GM12801 (cell line): ENCODE measurements around the gene ANTKMT.

Experiments
- CTCF ChIP-seq: IDR thresholded peaks from one replicate; pipeline ENCODE4 v1.5.1; 2011; ENCODE audit warnings: control low read depth; ENCODE audit not compliant: insufficient read length; ENCODE audit errors: extremely low read depth

The ANTKMT gene

GRCh38 chr16:683396-684070 is 37.4 kb upstream of the ANTKMT start:
- TF ChIP-seq CTCF, result no peak

- no peak for TF ChIP-seq CTCF
Observed at GRCh38 chr16:684071-684794, 36.7 kb upstream of the ANTKMT start, which contains the start of gene JMJD8. Gene JMJD8 (minus strand): TSS chr16:684334. CDS start chr16:684319, 15 bp downstream.

GRCh38 chr16:684961-685696 is 35.8 kb upstream of the ANTKMT start:
- TF ChIP-seq CTCF, result no peak

- TF ChIP-seq CTCF, result no peak
Observed at GRCh38 chr16:685967-686366, 35.0 kb upstream of the ANTKMT start.

GRCh38 chr16:686459-687260 is 34.3 kb upstream of the ANTKMT start:
- TF ChIP-seq CTCF, result no peak

- TF ChIP-seq CTCF, result no peak
Observed at GRCh38 chr16:687499-687898, 33.4 kb upstream of the ANTKMT start.
